ENCODE results near the gene IL17RE.

The IL17RE gene

DNA sequence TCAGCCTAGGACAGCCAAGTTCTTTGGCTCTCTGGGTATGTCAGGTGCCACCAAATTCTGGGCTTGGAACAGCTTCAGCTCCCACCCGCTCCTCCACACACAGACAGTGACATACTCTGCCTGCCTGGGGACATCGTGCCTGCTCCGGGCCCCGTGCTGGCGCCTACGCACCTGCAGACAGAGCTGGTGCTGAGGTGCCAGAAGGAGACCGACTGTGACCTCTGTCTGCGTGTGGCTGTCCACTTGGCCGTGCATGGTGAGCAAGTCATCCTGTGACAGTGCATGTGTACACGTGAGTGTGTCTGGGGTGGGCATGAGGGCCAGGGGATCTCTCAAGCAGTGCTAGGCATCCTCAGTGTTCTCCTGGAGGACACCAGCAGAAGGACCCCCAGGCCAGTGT, 15.2 kb downstream of the IL17RE start (continued):
- TF ChIP-seq, protein P1, sequence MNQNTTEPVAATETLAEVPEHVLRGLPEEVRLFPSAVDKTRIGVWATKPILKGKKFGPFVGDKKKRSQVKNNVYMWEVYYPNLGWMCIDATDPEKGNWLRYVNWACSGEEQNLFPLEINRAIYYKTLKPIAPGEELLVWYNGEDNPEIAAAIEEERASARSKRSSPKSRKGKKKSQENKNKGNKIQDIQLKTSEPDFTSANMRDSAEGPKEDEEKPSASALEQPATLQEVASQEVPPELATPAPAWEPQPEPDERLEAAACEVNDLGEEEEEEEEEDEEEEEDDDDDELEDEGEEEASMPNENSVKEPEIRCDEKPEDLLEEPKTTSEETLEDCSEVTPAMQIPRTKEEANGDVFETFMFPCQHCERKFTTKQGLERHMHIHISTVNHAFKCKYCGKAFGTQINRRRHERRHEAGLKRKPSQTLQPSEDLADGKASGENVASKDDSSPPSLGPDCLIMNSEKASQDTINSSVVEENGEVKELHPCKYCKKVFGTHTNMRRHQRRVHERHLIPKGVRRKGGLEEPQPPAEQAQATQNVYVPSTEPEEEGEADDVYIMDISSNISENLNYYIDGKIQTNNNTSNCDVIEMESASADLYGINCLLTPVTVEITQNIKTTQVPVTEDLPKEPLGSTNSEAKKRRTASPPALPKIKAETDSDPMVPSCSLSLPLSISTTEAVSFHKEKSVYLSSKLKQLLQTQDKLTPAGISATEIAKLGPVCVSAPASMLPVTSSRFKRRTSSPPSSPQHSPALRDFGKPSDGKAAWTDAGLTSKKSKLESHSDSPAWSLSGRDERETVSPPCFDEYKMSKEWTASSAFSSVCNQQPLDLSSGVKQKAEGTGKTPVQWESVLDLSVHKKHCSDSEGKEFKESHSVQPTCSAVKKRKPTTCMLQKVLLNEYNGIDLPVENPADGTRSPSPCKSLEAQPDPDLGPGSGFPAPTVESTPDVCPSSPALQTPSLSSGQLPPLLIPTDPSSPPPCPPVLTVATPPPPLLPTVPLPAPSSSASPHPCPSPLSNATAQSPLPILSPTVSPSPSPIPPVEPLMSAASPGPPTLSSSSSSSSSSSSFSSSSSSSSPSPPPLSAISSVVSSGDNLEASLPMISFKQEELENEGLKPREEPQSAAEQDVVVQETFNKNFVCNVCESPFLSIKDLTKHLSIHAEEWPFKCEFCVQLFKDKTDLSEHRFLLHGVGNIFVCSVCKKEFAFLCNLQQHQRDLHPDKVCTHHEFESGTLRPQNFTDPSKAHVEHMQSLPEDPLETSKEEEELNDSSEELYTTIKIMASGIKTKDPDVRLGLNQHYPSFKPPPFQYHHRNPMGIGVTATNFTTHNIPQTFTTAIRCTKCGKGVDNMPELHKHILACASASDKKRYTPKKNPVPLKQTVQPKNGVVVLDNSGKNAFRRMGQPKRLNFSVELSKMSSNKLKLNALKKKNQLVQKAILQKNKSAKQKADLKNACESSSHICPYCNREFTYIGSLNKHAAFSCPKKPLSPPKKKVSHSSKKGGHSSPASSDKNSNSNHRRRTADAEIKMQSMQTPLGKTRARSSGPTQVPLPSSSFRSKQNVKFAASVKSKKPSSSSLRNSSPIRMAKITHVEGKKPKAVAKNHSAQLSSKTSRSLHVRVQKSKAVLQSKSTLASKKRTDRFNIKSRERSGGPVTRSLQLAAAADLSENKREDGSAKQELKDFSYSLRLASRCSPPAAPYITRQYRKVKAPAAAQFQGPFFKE (tag by site-specific recombination; IDR thresholded peaks at IDR 0.05; ENCODE audit: borderline replicate concordance): no peak
- no peak for TF ChIP-seq GLIS1 (tag by site-specific recombination; IDR thresholded peaks at IDR 0.05)
- TF ChIP-seq ZNF843 (tag by site-specific recombination; IDR thresholded peaks at IDR 0.05): no peak
- no peak for TF ChIP-seq YY2 (tag by site-specific recombination; IDR thresholded peaks at IDR 0.05)
- no peak for TF ChIP-seq ZNF473 (tag by site-specific recombination; IDR thresholded peaks at IDR 0.05)
- TF ChIP-seq, protein P2, sequence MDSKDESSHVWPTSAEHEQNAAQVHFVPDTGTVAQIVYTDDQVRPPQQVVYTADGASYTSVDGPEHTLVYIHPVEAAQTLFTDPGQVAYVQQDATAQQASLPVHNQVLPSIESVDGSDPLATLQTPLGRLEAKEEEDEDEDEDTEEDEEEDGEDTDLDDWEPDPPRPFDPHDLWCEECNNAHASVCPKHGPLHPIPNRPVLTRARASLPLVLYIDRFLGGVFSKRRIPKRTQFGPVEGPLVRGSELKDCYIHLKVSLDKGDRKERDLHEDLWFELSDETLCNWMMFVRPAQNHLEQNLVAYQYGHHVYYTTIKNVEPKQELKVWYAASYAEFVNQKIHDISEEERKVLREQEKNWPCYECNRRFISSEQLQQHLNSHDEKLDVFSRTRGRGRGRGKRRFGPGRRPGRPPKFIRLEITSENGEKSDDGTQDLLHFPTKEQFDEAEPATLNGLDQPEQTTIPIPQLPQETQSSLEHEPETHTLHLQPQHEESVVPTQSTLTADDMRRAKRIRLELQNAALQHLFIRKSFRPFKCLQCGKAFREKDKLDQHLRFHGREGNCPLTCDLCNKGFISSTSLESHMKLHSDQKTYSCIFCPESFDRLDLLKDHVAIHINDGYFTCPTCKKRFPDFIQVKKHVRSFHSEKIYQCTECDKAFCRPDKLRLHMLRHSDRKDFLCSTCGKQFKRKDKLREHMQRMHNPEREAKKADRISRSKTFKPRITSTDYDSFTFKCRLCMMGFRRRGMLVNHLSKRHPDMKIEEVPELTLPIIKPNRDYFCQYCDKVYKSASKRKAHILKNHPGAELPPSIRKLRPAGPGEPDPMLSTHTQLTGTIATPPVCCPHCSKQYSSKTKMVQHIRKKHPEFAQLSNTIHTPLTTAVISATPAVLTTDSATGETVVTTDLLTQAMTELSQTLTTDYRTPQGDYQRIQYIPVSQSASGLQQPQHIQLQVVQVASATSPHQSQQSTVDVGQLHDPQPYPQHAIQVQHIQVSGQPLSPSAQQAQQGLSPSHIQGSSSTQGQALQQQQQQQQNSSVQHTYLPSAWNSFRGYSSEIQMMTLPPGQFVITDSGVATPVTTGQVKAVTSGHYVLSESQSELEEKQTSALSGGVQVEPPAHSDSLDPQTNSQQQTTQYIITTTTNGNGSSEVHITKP (tag by site-specific recombination; IDR thresholded peaks at IDR 0.05): no peak
- no peak for TF ChIP-seq ZNF341 (tag by site-specific recombination; IDR thresholded peaks at IDR 0.05; ENCODE audit: low read depth)
- TF ChIP-seq ZNF501 (tag by site-specific recombination; IDR thresholded peaks at IDR 0.05): no peak
- TF ChIP-seq, protein P3, sequence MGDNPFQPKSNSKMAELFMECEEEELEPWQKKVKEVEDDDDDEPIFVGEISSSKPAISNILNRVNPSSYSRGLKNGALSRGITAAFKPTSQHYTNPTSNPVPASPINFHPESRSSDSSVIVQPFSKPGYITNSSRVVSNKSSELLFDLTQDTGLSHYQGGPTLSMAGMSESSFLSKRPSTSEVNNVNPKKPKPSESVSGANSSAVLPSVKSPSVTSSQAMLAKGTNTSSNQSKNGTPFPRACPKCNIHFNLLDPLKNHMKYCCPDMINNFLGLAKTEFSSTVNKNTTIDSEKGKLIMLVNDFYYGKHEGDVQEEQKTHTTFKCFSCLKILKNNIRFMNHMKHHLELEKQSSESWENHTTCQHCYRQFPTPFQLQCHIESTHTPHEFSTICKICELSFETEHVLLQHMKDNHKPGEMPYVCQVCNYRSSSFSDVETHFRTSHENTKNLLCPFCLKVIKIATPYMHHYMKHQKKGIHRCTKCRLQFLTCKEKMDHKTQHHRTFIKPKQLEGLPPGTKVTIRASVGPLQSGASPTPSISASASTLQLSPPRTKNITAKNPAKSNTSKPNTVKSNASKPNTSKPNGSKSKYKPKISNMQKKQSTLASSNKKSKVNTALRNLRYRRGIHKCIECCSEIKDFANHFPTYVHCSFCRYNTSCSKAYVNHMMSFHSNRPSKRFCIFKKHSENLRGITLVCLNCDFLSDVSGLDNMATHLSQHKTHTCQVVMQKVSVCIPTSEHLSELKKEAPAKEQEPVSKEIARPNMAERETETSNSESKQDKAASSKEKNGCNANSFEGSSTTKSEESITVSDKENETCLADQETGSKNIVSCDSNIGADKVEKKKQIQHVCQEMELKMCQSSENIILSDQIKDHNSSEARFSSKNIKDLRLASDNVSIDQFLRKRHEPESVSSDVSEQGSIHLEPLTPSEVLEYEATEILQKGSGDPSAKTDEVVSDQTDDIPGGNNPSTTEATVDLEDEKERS (tag by site-specific recombination; IDR thresholded peaks at IDR 0.05): no peak

DNA sequence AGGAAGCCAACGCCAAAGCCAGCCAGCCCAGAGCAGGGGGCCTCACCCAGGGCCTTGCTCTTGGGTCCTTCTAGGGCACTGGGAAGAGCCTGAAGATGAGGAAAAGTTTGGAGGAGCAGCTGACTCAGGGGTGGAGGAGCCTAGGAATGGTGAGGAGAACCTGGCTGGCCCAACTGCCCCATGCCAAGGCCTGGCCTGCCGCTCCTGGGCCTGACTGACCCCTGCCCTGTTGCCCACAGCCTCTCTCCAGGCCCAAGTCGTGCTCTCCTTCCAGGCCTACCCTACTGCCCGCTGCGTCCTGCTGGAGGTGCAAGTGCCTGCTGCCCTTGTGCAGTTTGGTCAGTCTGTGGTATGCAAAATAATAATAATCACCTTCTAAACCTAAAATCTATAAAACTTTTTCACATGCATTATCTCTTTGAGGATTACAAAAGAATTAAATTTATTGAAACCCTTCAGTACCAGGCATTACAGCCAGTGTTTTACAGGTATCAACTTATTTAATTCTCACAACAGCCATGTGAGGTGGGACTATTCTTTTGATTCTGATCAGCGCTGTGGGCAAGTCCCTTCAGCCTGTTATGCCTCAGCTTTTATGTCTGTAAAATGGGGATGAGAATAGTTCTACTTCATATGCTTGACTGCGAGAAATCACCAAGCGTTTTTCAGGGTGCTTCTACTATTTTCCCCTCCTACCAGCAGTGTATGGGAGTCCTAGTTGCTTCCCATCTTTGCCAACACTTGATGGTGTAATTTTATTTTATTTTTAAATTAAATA, 15.8 kb downstream of the IL17RE start:
- Histone ChIP-seq H3K9me3 (ENCODE audit: control insufficient read depth, insufficient read depth, low read depth, low read length) (no peaks in the 10 kb centered on the region), H3K27ac (ENCODE audit: extremely low read depth, low read depth, low read length) (no peak overlapping the region), H3K4me1 (ENCODE audit: control insufficient read depth, insufficient read depth, low read length) (peaks cover 12% of the 10 kb centered on the region), H3K4me3 (ENCODE audit: low read depth, low read length) (no peak overlapping the region), H3K36me3 (ENCODE audit: control insufficient read depth in 2 of 2, insufficient read depth in 1 of 2, low read length in 2 of 2) (no peaks in the 10 kb centered on the region)
- CTCF ChIA-PET: interaction anchor here (1.4 kb wide), 1 partner anchor 12 kb away, joined by 3 read pairs; no protein-coding TSS in a partner anchor
- POLR2A ChIA-PET: no interaction called here
- TF ChIP-seq ZNF335 (tag by site-specific recombination; conservative IDR thresholded peaks at IDR 0.05): peak; percentile 58; the same call in 1 of the 2 replicates
- no peak for TF ChIP-seq ZNF341 (tag by site-specific recombination; IDR thresholded peaks at IDR 0.05; ENCODE audit: low read depth)
- peak; percentile 33; the same call in 1 of the 2 replicates for TF ChIP-seq ZNF394 (tag by site-specific recombination; IDR thresholded peaks at IDR 0.05; ENCODE audit: borderline replicate concordance)
